NCI-H1436 treated with DMSO at 0.1 percent for 48 hours (cell line): Measurements from ENCODE around the gene MS4A15.
"Not testable (repeated sequence)": the region's sequence is repeated elsewhere in the genome, so short reads cannot be mapped to it uniquely, and the experiment has no call there.

Experiments
- DNase-seq: peaks from one replicate; lab custom pipeline; 2025; lab: John Stamatoyannopoulos, UW

MS4A15 gene

DNA sequence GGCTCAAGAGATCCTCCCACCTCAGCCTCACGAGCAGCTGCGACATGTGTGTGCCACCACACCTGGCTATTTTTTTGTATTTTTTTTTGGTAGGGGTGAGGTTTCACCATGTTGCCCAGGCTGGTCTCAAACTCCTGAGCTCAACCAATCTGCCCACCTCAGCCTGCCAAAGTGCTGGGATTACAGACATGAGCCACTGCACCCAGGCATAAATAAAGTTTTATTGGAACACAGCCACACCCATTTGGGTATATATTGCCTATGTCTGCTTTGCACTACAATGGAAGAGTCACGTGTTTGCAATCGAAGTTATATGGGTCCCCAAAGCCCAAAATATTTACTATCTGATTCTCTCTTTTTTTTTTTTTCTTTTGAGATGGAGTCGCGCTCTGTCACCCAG lies 1.8 kb upstream of the MS4A15 start:
- DNase-seq: no peak

DNA sequence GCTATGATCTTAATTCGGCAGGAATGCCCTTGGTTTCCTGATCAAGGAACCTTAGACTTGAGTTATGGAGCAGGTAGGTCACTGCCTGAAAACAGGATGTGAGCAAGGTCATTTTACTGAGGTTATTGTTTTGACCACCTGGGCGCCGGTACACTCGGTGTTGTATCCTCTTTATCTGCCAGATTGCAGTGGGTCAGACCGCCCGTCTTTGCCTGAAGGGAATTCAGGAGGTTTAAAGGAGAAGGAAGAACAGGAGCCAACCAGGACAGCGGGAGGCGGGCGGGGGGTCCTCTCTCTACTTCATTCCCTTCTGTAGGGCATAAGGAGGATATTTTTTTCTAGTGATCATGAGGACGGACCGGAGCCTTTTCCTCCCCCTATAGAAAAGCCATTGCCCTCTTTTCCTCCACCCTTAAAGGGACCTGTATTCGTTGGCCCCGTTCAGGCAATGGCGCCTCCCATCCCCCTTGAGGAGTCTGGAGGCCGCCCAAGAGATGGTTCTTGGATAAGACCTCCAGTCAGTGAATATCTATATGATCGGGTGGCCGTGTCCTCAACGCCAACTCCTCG lies 649 bp downstream of the MS4A15 start:
- no peak for DNase-seq

DNA sequence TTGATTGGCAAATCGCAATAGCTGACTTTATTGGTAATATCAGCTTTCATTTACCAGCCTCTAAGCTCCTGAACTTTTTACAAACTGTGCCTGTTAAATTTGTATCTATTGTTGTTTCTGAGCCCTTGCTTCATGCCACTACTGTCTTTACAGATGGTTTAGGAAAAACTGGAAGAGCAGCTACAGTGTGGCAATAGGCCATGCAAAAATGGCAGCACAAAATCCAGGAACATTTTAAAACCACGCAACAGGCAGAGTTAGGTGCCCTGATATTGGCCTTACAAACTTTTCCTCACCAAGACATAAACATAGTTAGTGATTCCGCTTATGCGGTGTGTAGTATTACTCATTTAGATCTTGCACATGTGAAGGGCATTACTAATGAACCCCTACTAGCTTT lies 2.0 kb downstream of the MS4A15 start:
- not testable (repeated sequence) for DNase-seq

DNA sequence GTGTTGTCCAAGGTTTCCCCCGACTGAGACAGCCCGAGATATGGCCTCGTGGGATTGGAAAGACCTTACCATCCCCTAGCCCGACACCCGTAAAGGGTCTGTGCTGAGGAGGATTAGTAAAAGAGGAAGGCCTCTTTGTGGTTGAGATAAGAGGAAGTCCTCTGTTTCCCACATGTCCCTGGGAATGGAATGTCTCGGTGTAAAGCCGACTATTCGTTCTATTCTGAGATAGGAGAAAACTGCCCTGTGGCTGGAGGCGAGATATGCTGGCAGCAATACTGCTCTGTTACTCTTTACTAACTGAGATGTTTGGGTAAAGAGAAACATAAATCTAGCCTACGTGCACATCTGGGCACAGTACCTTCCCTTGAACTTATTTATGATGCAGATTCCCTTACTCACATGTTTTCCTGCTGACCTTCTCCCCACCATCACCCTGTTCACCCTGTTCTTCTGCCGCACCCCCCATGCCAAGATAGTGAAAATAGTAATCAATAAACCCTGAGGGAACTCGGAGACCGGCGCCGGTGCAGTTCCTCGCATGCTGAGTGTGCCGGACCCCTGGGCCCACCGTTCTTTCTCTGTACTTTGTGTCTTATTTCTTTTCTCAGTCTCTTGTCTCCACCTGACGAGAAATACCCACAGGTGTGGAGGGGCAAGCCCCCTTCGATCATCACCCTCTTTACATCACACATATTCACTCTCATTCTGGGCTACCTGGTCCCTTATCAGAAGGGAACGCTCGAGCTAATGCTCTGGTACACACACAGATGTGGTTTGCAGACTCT lies 3.0 kb downstream of the MS4A15 start:
- DNase-seq: not testable (repeated sequence)

DNA sequence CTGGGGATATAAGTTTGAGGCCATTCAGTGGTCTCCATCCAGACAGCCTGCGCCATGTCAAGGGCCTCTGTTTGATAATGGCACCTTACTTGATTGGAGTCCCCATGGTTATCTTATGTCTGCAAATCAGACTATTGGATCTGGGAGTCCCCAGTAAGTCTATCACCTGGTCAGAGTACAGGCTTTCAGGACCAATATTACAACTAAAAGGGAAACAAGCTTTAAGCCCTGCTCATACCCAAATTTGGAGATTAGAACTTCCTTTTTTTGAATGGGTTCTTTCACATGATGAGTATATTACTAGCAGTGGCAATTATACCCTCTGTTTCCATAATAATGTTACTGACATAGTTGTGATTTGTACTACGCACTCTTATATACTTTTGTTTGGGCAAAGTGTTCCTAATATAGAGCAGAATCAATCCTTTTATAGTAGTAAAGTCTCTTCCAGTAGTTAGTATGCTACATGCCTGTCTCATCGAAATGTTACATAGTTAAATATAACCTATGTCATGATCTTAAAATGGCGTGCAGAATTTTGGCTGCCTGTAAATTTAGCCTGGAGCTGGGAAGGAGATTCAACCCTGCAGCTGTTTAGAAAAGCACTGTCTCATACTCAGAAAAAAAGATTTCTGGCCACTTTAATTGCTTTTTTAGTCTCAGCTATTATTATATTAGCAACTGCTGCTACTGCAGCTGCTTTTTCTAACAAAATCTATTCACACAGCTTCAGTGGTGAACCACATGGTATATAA lies 4.9 kb downstream of the MS4A15 start:
- no peak for DNase-seq

DNA sequence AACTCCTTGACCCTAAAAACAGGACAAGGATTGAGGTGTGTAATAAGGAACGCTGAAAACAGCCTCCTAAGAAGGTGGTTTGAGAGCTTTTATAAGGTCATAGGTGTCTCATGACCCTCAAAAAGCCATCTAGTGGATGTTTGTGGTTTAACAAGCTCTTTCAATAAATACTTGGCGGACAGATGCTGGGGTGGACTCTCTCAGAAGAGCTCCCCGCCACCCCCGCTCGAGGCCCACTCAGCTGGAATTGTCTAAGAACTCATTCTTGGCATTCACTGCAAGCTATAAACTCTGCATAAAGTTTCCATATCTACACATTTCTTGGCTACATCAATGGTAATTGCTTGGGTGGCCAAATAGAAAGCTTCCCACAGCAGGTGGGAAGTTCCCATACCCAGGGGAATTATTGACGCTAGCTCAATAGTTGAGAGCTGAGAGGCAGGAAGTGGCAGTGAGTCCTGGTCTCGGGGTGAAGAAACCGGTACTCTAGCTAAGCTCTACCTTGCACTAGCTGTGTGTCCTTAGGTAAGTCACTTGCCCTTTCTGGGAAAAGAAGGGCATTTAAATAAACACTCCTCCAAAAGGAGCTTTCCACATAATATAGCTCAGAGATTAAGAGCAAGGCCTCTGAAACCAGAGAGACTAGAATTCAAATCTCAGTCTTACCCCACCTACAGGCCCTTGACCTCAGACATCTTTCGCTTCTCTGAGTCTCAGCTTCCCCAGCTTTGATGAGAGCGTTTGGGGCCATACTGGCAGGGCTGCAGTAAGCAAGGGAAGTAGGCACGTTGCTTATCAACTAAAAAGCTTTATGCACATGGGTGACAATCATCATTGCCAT lies 6.4 kb downstream of the MS4A15 start:
- DNase-seq: no peak

DNA sequence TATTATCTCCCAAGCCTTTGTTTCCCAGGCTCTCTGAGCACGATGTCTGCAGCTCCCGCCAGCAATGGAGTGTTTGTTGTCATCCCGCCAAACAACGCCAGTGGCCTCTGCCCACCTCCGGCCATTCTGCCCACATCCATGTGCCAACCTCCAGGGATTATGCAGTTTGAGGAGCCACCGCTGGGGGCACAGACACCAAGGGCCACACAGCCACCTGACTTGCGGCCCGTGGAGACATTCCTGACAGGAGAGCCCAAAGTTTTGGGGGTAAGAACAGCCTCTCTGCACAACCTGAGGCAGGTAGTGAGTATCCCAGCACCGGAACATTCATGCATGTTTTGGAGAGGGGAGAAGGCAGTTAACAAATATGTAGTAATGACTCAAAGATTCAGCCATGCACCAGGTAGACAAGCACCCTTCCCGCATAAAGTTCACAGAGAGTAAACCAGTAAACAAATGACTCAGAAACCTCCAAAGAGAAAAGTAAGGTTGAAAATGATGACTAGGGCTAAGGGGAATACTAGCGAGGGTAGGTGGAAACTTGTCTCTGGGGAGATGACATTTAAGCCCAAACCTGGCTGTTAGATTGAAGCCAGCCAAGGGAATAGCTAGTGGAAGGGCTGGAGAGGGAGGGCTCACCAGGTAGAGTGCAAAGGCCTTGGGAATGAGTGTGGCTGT lies 7.2 kb downstream of the MS4A15 start:
- DNase-seq: no peak

DNA sequence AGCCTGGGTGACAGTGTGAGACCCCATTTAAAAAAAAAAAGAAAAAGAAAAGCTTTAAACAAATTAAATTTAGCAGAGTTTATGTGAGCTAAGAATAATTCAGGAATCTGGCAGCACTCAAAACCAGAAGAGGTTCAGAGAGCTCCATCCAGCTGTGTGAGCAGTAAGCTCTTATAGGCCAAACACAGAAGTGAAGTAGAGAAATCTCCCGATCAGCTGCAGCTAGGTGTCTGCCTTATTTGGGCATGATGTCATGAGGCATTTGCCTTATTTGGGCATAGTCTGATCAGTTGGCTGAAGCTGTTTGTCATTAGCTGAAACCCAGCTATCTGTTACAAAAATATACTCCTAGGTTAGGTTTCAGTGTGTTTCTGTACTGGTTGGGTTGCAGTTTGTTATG lies 8.2 kb downstream of the MS4A15 start:
- DNase-seq: no peak

DNA sequence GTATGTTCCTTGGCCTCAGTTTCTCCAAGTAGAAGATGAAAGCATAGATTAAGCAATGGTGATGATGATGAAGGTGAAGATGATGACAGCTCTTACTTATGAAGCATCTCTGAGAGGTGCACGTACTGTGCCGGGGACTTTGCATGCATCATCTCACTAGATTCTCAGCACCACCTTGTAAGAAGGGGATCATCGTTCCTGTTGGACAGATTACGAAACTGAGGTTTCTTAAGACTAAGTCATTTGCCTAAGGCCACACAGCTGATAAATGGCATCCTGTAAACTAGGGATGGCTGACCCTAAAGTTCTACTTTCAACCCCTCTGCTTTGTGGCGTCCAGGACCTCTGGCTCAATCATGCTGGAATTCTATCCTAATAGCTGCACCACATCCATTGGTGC lies 8.7 kb downstream of the MS4A15 start:
- no peak for DNase-seq

DNA sequence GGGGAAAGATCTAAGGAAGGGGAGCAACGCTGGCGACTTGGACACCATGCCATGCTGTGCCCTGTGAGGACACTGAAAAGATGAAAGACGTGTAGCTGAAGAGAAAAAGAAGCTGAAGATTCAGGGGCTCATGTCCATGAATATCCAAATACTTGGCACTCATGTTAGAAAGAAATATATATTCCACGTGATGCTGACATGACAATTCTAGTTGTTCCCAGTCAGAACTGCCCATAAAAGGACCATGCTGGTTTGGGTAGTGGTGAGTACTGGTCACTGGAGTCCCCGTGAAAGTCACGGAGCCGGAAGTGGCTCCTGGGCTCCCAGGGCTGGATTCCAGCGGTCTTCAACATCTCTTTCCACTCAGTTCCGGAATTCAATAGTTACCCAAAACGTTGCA lies 9.9 kb downstream of the MS4A15 start:
- no peak for DNase-seq

DNA sequence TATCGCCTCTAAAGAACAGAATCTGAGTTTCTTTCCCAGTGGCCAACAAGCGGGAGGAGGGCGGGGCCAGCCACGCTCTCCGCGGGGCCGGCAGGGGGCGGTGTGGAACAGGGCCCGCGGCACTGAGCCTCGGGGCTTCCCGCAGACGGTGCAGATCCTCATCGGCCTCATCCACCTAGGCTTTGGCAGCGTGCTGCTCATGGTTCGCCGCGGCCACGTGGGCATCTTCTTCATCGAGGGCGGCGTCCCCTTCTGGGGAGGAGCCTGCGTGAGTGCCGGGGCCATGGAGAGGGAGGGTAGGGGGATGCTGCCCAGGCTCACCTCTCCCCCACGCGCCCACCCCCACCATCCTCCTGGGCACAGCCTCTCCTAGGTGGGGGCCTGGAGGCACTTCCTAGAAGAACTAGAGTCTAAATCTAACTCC lies 10.7 kb downstream of the MS4A15 start:
- no peak for DNase-seq

DNA sequence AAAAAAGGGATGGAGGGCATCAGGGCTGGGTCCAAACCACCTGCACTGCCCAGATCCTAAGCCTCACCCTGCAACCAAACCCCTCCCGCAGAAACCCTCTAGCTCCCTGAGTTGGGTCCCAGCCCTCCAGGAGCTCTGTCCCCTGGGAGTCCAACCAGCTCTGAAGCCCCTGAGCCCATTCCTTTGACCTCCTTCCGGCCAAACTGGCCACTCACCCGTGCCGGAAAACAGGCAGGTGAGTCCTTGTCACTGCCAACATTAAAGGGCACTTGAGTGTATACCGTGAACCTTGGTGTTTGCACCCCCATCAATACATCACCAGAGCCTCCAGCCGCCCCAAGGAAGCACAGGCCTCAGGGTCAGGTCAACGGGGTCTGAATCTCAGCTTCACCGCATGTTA lies 11.5 kb downstream of the MS4A15 start:
- DNase-seq: no peak

DNA sequence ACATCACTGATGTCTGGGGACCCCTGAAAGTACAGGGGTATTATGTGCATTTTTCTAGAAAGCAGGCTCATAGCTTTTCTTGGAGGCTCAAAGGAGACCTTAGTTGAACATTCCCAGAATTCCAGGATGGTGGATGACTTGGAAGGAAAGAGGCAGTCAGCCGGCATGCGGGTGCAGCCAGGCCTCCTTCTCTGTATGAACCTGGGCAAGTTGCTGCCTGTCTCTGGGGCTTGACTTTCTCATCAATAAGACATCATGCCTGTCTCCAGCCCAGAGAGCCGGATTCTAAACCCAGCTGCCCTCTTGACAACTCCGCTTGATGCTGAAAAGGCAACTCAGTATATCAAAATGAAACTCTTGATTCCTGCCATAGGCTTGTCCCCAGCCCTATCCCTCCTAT lies 12.6 kb downstream of the MS4A15 start:
- no peak for DNase-seq

DNA sequence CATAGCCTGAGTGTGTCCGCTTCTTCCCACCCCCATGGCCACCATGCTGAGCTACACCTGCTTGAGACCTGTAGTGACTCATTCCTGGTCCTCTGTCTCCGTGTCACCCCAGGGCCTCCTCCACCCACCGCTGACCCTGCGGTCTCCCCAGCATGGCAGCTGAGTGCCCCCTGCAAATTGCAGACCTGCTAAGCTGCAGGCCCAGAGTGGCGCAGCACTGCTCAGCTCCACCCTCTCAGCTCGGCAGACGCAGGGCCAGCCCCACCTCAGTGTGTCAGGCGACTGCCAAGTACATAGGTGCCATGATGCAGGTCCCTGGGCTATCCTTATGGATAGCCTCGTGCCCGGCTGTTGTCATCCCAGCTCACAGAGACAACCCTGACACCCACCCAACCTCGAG lies 13.1 kb downstream of the MS4A15 start:
- DNase-seq: no peak

DNA sequence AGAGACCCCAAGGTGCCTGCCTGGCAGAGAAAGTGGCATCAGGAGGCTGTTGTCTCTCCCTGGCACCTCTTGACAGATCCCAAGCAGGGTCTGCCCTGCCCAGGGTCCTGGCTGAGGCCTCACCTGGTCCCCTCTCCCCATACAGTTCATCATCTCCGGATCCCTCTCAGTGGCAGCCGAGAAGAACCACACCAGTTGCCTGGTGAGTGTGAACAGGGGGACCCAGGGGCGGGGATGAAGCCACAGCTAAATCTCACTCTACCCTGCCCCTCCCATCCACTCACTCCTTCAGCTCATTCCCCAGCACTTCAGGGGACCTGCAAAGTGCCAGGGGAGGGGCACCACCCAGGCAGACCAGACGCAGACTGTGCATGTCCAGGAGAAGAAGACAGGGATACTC lies 14.5 kb downstream of the MS4A15 start:
- no peak for DNase-seq

DNA sequence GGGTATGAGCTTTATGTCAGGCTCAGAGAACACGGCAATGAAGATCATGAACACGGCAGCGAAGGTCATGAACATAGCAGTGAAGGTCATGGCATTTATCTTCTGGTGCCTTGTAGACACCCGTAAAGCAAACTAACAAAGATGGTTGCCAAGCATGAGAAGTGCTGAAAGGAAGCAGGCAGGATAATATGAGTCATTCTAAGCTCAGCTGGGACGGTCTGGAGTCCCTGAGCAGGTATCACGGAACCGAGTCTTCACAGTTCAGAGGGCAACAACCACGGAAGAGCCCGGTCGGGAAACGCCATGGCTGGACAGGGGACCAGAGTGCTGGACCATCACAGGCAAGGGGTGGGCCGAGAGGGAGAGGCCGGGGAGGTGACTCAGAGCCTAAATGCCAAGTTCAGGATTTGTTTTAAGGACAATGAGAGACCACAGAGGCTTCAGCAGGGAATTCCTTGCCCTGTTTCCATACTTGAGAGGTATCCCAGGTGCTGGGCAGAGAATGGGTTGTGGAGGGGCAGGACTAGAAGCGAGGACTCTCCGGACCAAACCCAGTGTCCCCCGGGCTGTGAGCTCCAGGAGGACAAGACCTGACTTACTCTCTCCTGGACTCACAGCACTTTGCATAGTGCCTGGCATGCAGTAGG lies 15.3 kb downstream of the MS4A15 start:
- DNase-seq: no peak

DNA sequence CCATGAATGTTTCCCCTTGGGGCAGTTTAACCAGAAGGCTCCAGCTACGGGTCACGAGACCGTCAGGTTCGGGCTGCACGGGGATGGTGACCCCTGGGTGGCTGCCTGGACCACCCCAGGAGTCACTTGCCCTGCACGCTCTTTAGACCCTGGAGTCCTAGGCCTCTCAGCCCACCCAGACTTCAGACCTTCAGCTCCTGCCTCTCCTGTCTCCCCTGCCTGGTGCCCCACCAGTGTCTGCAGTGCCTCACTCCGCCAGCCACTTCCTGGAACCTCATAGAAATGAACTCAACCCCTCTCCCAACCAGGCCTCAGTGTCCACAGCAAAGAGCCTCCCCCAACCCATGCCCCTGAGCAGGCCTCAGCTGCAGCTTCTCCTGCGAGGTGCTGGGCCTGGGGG lies 16.0 kb downstream of the MS4A15 start:
- no peak for DNase-seq

DNA sequence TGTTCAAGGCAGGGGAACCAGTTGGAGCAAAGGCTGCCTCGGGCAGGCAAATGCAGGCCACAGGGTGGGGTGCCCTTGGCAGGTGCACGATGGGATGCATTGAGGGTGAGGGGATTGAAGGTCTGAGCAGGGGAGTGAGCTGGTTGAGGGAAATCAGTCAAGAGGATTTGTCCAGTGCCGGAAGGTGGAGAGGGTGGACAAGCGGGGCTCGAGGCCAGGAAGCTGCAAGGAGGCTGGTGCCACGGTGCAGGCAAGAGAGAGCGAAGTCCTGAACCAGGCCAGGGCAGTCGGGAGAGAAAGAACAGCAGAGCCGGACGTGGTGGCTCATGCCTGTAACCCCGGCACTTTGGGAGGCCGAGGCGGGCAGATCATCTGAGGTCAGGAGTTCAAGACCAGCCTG lies 18.1 kb downstream of the MS4A15 start:
- DNase-seq: no peak

DNA sequence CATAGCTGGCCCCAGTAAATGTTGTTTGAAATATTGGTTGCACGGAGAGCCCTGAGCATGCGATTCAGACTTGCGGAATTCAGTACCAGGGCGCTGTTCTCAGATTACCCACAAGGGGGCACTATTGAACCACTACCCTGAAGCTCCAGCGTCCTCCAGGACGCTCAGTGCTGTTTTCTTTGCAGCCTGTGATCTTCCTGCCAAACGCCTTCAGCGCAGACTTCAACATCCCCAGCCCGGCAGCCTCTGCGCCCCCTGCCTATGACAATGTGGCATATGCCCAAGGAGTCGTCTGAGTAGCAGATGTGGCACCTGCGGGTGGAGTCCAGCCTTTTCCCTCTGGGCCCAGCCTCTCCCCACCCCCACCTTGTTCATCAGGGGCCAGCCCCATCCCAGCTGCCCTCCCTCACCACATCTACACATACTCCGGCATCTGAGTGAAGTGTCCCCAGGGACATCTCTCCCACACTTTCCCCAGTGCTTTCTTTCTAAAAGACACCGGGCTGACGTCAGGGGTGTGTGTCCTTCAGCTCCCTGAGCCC lies 18.8 kb downstream of the MS4A15 start:
- DNase-seq: peak; percentile 72

DNA sequence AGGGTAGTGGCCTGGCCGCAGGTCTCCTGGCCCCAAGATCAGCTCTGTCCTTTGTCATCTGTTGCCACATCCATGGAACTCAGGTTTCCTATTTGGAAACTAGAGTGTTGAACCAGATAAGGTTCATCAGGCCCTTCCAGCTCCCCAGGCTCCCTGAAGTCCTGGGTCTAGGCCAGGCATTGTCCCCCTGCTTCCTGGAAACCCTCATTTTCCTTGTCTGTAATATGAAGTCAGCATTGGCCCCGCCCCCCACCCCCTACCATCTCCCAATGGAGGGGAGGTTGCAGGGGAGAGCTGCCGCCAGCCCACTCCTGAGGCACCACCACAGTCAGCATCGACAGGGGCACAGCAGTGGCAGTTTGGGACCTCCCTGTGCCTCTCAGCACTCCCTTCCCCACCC lies 19.5 kb downstream of the MS4A15 start:
- DNase-seq: no peak

DNA sequence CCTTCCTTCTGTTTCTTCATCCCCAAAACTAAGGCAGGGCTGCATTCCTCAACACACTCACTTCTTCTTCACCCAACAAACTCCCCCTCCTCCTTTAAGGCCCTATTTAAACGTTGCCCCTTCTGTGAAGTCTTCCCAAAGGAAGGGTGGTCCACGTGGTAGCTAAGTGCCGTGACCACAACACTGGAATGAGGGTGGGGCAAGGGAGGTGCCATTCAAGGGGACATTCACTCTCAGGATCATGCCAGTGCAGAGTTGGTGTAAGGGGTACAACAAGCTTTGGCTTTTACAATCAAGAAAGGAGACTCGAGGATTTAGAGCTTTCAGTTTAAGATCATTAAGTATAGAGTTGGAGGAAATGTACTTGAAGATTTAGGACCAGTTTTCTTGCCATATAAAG lies 20.4 kb downstream of the MS4A15 start:
- no peak for DNase-seq
